ENCODE results near the gene PNKP. TPM values are rescaled to one million over a fixed set of nuclear protein-coding genes. Genes with fewer than 3 reads are reported as not detected.

PNKP gene
- total and polyA plus RNA-seq, 2 of the 8 experiments (the other 6 are each of a cell fraction or from before 2014, with no cell fraction given) = 45.8 to 105 TPM

DNA sequence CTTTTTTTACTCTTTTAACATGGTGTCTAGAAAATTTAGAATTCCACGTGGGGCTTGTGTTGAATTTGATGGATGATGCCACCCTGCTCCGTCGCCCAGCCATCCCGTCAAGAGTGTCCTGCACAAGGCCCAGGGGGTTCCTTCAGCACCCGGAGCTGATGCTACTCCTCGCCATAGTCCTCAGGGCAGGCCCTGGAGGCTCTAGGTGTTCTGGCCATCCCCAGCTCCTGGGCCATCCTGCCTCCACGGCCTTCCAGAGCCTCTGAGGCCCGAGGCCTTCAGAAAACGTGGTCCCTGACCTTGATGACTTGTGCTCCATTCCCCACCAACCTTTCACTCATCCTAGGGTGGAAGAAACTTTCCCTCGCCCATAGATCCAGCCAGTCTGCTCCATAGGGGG is 6.5 kb upstream of the PNKP start:
- Histone ChIP-seq H4K91ac (replicated peaks; ENCODE audit: insufficient read length, low read length) (no peak overlapping the region), H3K79me1 (ENCODE audit: low read depth, low read length) (peaks cover 12% of the 10 kb centered on the region), H3K9ac (replicated peaks in 1 of 4; ENCODE audit: extremely low read depth in 1 of 4, low read depth in 3 of 4, low read length in 3 of 4) (no peak overlapping the region), H3K23me2 (ENCODE audit: low read depth, low read length) (peaks cover 22% of the 10 kb centered on the region), H3K4me2 (ENCODE audit: insufficient read depth in 1 of 2, low read depth in 2 of 2, low read length in 2 of 2) (no peak overlapping the region), H4K20me1 (replicated peaks in 1 of 2; ENCODE audit: control insufficient read depth in 1 of 2, insufficient read depth in 2 of 2, low read length in 2 of 2) (peaks cover 0 to 3% of the 10 kb centered on the region in 2 experiments), H3K4ac (replicated peaks; ENCODE audit: insufficient read length, low read depth, low read length) (no peak overlapping the region), H2BK20ac (ENCODE audit: low read length) (no peak overlapping the region), H3K4me1 (replicated peaks in 1 of 4; ENCODE audit: control insufficient read depth in 3 of 4, insufficient read depth in 4 of 4, low read length in 3 of 4) (peaks cover 0 to 14% (median 9%) of the 10 kb centered on the region in 4 experiments; a peak in 6 of 7 replicates), H3K27me3 (replicated peaks in 1 of 4; ENCODE audit: control insufficient read depth in 3 of 4, extremely low read depth in 1 of 4, insufficient read depth in 3 of 4, low read length in 3 of 4) (no peaks in the 10 kb centered on the region), H3K36me3 (ENCODE audit: control insufficient read depth in 2 of 4, insufficient read depth in 4 of 4, low read length in 3 of 4) (no peaks in the 10 kb centered on the region; a peak in 1 of 8 replicates), H3K56ac (replicated peaks; ENCODE audit: insufficient read length, low read depth, low read length) (no peak overlapping the region), H3K4me3 (ENCODE audit: extremely low read depth in 1 of 4, insufficient read depth in 2 of 4, low read depth in 3 of 4, low read length in 4 of 4) (no peak overlapping the region), H2AK5ac (ENCODE audit: low read depth, low read length) (no peak overlapping the region), H3K27ac (ENCODE audit: low read depth, low read length) (no peak overlapping the region), H2BK120ac (replicated peaks; ENCODE audit: low read depth, low read length) (no peak overlapping the region), H3K9me3 (ENCODE audit: insufficient read depth in 2 of 2, low read depth in 1 of 2, low read length in 1 of 2) (no peaks in the 10 kb centered on the region), H2BK15ac (ENCODE audit: low read length) (no peak overlapping the region), H3K14ac (ENCODE audit: insufficient read length) (no peak overlapping the region), H3K79me2 (ENCODE audit: control insufficient read depth in 1 of 2, insufficient read depth in 2 of 2, low read length in 2 of 2) (peaks cover 0 to 23% of the 10 kb centered on the region in 2 experiments; a peak in 2 of 4 replicates), H3K18ac (ENCODE audit: extremely low read depth, low read length) (no peak overlapping the region), H2AFZ (ENCODE audit: low read length) (no peak overlapping the region), H4K8ac (ENCODE audit: extremely low read depth, insufficient read depth, low read length) (peak overlapping the region; percentile 73; the same call in 1 of the 2 replicates), H3K23ac (ENCODE audit: insufficient read length) (no peak overlapping the region), H2BK5ac (ENCODE audit: low read depth, low read length) (no peak overlapping the region), H2BK12ac (ENCODE audit: low read depth, low read length) (no peak overlapping the region), H4K5ac (ENCODE audit: insufficient read length, low read depth, low read length) (no peak overlapping the region)
- 75% methylated on average over 10 of the region's 10 CpGs; no CpG with 5 or more reads in 1 of the 2 experiments for WGBS, 2 experiments (ENCODE audit: extremely low coverage in 1 of 2, insufficient coverage in 1 of 2, insufficient read length in 1 of 2, insufficient replicate concordance in 2 of 2, low coverage in 1 of 2, low lambda C conversion rate in 2 of 2, missing lambda C conversion rate in 1 of 2)
- no peak for DNase-seq (ENCODE audit: low read depth in 1 of 2, low spot score in 2 of 2)
- no peak for FAIRE-seq
- ChIA-PET CTCF (ENCODE audit: partially characterized antibody) (interaction anchor here (0.5 kb wide), 1 partner anchor 12 kb away, joined by 3 read pairs; no protein-coding TSS in a partner anchor), POLR2A (ENCODE audit: partially characterized antibody) (interaction anchor here (1.4 to 5.3 kb wide), 3 partner anchors 11 to 19 kb away, joined by 4 to 55 read pairs (median 6); no protein-coding TSS in a partner anchor)
- TF ChIP-seq RFX5 (IDR thresholded peaks at IDR 0.05; ENCODE audit: borderline replicate concordance, low read depth, low read length) (no peak), RAD21 (IDR thresholded peaks at IDR 0.05 in 1 of 2, conservative IDR thresholded peaks at IDR 0.05 in 1 of 2; ENCODE audit: low read depth in 2 of 2, low read length in 2 of 2) (no peak), CHD2 (IDR thresholded peaks at IDR 0.05; ENCODE audit: low read length) (no peak), SAP30 (IDR thresholded peaks at IDR 0.05; ENCODE audit: insufficient read depth, insufficient replicate concordance, low read length) (no peak), KDM4A (IDR thresholded peaks at IDR 0.05; ENCODE audit: low read depth, low read length, severe bottlenecking) (no peak), SIX5 (IDR thresholded peaks at IDR 0.05; ENCODE audit: low read depth, low read length) (no peak), BRCA1 (IDR thresholded peaks at IDR 0.05; ENCODE audit: low read depth, low read length) (no peak), EZH2 (IDR thresholded peaks at IDR 0.05; ENCODE audit: low read depth, low read length, severe bottlenecking) (no peak), KDM1A (IDR thresholded peaks at IDR 0.05; ENCODE audit: borderline replicate concordance, low read length) (no peak)

Measured in H1 (cell line).